ACHN (cell line): ENCODE measurements around the gene CRELD1.

ENCODE experiments used
- DNase-seq: peaks from one replicate; pipeline ENCODE4 v3.0.0-alpha.2; 2015
- in situ Hi-C: cut with HindIII; loops from 2 replicates; pipeline ENCODE4 v1.10.0; 2017; ENCODE audit warnings: low sequenced_read_pairs, low pct_ligation_motif_present, low pct_unique_long_range_greater_than_20kb

Gene CRELD1

DNA sequence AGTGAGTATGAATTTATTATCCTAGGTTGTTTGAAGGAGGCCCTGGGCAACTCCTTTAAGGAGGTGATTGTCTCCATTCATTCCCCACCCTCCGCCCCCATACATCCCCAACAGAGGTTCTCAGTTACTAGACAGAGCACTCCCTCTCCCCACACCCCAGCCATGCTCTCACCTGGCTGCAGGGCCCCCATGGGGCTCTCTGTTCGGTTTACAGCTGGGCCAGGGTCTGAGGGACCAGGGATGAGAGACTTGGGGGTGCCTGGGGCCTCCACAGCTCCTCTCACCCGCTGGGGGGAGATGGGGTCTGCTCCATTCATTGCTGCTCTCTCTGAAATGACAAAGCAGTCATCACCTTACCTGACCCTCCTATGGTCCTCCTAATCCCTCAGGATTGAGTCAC lies 15.0 kb downstream of the CRELD1 start:
- in situ Hi-C loops: no loop called here
- no peak for DNase-seq

DNA sequence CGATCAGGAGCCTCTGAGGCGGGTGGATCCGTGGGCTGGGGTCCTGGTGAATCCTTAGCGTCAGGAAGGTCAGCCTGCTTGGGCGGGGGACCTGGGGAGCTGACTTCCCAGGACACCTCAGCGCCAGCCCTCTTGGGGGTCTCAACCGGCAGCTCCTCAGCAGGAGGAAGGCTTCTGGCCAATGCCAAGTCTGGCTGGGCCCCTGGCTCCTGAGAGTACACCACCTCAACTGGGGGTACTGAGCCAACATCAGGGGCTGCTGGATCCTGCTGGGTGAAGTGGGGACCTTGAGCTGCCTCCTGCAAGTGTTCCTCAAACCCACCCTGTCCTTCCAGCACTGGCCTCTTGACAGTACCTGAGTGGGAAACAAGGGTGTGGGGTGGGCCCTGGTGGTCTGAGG lies 15.5 kb downstream of the CRELD1 start:
- in situ Hi-C loops: no loop called here
- no peak for DNase-seq

DNA sequence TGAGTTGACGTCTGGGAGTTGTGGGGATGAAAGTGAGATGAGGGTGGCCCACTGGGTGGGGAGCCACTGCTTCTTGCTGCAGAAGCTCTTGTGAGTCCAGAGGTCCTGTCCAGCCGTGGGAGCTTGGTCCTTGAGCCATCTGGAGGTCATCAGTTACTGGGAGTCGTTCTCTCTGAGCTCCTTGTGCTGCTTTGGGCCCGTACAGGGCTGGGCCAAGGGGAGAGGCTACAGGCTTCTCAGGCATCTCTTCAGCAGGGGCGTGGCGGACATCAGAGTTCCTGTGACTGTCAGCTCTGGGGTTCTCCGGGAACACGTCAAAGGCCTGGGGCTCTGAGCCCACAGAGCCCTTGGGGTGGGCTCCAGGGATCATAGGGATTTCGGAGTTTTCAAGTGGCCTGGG lies 16.0 kb downstream of the CRELD1 start:
- in situ Hi-C loops: no loop called here
- DNase-seq: no peak

DNA sequence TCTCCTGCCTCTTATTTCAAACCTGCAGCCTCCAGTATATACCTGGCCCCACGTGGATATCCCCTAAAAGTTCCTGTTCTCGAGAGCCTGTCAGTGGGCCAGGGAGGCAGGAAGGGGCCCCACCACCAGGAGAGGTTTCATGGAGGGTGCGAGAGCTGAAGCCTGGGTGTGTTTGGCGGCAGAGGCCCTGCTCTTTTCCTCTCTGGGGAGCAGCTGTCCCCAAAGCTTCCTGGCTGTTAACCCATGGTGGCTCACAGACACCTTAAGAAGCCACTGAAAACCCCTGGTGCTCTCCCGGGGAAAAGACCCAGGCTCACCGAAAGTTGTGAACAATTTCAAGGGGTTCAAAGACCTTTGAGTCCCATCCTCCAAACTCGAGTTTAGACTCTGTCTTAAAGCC lies 17.5 kb downstream of the CRELD1 start:
- in situ Hi-C loops: no loop called here
- no peak for DNase-seq

DNA sequence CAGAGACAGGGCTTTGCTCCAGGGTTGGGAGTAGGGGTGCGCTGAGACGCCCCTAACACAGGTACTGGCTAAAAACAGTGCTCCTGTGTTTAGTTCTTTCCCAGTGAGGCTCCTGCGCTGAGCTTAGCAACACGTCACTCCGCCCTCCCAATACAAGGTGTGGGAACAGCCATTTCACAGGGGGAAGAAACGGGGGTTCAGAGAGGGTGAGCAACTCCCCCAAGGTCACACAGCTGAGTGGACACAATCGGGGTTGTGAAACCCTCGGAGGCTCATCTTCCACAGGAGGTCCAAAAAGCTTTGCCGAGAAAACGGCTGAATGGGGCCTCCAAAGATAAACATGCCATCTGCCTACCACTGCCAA lies 17.9 kb downstream of the CRELD1 start:
- DNase-seq: no peak

DNA sequence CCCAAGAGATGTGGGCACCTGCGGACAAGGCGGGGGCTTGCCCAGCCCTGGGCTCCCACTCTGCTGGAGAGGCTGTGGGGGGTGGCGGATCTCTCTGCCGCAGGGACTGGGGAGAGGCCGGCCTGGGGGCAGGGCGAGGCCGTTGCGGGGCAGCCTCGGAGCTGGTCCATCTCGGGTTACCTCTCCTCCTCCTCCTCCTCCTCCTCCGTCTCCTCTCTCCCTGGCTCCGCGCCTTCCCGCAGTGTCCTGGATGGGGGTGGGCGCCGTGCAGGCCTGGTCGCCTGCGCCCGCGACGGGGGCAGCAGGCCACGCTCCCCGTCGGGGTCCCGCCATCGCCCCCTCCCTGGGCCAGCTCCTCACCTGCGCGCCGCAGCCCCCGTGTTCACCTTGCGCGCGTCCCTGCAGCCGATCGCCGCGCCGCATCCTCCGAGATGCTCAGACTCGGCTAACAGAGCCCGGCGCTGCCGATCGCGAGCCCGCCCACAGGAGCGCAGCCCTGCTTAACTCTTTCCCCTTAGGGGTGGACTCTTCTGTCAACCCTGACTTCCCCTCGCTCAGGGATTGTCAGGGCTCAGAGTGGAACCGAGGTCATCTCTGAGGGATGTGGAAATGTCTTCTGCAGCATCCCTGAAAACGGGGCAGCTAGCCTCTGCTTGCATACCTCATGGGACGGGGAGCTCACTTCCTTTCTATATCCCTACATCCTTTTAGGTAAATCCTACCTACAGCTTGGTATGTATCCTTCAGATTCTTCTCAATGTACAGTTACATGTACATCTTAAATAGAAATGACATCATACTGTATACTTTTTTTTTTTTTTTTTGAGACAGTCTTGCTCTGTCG lies 18.6 kb downstream of the CRELD1 start, which contains the start of gene PRRT3:
Gene PRRT3, minus strand, starts transcription at position 447 of the 844 bp plus-strand sequence. CDS start 2,293 bp downstream, outside the sequence.
- peak; percentile 35 for DNase-seq
- in situ Hi-C loops: no loop called here

More for the DNA sequence above, 17.9 kb downstream of the CRELD1 start:
- in situ Hi-C loops: no loop called here

DNA sequence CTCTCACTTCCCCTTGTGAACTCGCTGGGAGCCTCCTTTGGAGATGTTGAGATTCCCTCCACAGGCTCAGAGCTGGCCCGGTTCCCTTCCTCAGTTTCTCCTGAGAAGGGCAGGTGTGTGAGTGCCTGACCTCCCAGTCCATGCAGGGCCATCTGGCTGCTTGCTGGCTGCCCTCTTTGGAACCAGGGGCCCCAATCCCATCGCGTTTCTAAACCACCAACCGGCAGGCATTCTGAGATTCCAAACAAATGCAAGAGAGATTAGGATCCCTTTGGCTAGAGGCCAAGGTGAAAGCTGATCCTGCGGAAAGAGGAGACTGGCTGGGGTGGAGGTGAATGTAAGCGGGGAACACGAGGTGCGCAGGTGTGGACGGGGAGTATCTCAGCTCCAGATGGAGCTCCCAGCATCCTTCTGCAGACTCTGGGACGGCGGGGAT lies 21.5 kb downstream of the CRELD1 start:
- no peak for DNase-seq
- in situ Hi-C loops: no loop called here

DNA sequence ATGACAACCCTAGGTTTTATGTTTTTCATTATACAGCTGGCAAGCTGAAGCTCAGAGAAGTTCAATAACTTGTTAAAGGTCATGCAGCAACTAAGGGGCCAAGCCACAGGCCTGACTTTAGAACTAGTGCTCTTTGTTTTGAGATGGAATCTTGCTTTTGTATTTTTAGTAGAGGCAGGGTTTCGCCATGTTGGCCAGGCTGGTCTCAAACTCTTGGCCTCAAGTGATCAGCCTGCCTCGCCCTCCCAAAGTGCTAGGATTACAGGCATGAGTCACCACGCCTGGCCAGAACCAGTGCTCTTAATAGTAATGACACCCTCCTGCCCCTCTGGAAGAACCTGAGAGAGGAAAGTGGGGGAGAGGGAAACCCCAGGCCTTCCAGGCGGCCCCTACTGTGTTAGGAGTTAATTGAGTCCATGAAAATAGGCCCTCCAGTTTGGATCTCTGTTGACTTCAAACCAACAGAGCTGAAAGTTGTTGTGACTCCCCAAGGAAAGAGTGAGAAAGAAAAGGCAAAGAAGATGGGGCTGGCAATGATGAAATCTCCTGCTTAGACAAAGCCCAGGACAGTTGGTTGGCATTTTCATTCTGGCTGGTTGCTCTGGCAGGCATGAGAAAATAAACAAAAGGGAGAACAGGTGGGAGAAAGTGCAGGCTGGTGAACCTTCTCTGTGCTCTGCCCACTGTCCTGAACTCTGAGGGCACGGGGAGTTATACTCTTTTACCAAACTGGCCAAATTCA lies 22.1 kb downstream of the CRELD1 start:
- in situ Hi-C loops: no loop called here
- DNase-seq: no peak

DNA sequence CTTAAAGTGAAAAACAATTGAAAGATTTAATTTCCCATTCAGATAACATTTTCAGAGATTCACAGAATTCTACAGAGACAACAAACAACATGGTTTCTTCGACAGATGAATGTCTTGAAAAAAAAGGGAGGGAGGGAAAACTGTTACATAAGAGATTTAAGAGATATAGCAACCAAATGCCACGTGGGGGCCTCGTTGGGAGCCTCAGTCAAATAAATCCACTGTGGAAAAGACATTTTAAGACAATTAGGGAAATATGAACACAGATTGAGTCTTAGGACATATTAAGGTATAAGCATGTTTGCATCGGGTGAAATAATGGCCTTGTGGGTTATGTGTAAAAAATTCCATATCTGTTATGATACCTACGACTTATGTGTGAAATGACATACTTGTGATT lies 23.6 kb downstream of the CRELD1 start:
- no peak for DNase-seq
- in situ Hi-C loops: no loop called here

DNA sequence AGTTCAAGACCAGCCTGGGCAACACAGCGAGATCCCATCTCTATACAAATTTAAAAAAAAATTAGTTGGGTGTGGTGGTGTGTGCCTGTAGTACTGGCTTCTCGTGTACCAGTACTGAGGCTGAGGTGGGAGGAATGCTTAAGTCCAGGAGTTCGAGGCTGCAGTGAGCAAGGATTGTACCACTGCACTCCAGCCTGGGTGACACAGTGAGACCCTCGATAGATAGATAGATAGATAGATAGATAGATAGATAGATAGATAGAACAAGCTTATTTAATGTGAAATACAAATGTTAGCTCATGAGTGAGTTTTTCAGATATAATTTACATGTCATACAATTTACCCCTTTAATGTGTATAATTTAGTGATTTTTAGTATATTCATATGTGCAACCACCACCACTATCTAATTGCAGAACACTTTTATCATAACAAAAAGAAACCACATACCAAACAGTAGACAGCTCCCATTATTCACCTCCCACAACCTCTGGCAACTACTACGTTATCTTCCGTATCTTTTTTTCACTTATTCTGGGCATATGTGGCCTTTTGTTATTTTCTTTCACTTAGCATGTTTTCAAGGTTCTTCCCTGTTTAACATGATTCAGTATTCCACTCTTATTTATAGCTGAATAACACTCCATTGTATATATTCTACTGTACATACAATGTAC lies 31.7 kb downstream of the CRELD1 start:
- in situ Hi-C loops: no loop called here
- DNase-seq: no peak

DNA sequence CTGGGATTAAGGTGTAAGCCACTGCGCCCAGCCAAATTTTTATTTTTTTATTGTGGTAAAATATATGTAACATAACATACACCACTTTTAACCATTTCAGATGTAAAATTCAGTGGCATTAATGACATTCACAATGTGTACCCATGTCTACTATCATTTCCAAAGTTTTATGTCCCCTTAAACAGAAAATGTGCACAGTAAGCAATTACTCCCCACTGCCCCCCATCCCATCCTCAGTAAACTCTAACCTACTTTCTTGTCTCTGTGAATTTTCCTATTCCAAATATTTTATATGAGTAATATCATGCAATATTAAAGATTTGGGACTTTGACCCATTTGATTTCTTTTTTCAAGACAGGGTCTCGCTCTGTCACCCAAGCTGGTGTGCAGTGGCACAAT lies 33.2 kb downstream of the CRELD1 start:
- in situ Hi-C loops: no loop called here
- no peak for DNase-seq

DNA sequence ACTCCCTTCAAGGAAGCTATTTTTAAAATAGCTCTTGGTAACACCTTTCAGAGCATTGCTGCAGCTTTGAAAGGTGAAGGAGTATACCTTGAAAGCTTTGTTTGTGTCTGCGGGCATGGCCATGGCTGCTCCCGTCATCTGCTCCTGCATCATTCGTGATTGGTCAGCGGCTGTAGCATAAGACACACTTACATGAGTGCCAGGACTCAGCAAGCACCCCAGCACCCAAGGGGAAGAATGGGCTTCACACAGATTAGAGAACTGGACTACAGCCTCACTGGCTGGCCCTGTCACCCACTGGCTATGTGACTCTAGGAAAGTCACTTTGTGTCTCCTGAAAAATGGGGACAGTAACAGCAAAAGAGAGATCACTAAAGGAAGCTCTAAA lies 36.0 kb downstream of the CRELD1 start:
- DNase-seq: no peak
- in situ Hi-C loops: no loop called here

DNA sequence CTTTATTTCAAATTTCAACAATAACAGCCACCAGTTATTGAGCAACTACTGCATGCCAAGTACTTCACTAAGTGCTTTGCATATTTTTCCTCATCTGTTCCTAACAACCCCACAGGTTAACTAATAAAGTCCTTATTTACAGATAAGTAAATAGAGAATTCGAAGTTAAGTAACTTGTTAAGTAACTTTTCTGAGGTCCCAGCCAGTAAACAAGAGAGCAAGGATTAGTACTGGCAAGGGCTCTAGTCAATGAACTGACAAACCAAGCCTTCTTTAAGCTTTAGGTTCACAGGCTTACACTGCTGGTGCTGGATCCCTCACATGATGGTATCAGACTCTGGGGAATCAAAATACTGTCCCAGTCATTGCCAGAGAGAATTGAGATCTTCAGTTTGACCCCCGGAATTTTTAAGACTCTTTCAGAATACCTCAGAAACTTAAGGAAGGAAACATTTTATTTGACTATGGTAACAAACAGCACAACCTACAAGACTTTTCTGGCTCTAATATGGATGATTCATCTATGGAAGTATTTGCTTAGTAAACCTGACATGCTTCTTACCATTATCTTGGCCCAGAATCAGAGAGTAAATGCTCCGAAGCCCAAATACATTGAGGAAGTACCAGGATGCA lies 36.5 kb downstream of the CRELD1 start:
- DNase-seq: no peak
- in situ Hi-C loops: no loop called here

DNA sequence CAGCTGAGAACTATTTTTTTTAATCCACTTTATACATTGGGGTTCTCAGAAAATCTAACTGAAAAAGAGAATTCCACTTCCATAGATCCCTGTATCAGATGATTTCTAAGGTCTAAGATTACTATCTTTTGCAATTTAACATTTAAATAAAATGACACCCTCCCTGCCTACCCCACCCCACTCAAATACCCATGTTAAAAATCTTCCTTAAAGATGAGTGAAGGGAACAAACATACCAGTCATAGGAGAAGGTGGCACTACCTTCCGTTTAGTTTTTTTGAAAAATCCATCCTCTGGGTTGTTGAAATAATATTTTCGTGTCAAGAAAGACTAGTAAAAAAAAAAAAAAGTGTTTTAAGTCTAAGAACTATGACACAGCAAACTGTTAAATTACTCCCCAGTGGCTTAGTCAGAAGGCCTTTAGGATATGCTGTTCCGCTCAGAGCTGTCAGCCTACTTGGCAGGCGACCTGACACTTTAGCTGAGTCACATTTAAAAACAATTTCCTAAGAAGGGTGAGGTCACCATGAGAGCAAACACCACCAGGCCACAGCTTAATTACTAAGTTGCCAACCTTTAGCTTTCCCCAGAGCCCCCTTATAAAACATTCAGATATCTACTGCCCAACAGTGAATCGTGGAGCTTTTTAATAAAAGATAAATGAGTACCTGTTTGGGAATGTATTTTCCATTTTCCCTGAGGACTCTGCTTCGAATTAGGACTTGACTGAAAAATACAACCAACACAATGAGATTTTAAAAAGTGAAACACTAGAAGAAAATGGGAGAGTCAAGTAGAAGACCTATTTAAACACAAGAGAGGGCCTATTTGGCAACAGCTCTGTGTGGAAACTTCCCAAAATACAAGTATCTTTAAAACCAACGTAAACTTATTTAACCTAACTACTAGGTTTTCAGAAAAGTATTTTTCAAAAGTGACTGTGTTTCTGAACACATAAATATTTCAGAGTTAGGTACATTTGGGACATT lies 43.4 kb downstream of the CRELD1 start:
- in situ Hi-C loops: no loop called here
- DNase-seq: peak; percentile 88

DNA sequence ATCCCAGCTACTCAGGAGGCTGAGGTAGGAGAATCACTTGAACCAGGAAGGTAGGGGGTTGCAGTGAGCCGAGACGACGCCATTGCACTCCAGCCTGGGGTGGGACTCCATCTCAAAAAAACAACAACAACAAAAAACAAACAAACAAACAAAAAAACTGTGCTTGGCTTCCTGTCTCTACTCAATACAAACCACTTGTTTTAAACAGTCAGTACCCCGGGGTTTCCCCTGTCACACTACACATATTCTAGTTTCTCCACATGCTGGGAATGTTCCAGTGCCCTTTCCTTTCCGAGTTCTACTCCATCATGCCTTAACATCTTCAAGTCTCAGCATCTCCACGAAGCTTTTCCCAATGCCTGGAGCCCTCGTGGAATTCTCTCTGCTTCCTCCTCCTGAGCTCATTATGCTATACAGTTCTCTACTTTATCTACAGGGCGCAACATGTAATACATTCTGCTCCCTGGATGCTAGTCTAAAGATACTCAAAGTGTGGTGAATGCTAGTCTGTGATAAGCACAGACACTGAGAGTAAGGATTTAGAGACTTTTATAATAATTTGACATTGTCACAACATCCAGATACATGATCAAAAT lies 45.2 kb downstream of the CRELD1 start:
- no peak for DNase-seq

DNA sequence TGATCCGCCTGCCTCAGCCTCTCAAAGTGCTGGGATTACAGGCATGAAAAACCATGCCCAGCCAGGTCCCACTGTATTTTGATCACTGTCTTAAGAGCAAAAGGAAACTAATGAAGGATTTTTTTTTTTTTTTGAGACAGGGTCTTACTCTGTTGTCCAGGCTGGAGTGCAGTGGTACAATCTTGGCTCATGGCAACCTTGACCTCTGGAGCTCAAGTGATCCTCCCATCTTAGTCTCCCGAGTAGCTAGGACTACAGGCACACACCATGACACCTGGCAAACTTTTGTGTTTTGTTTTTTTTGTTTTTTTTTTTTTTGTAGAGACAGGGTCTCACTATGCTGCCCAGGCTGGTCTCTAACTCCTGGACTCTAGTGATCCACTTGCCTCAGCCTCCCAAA lies 46.6 kb downstream of the CRELD1 start:
- in situ Hi-C loops: no loop called here
- DNase-seq: no peak

More for the DNA sequence above, 45.2 kb downstream of the CRELD1 start:
- in situ Hi-C loops: no loop called here

DNA sequence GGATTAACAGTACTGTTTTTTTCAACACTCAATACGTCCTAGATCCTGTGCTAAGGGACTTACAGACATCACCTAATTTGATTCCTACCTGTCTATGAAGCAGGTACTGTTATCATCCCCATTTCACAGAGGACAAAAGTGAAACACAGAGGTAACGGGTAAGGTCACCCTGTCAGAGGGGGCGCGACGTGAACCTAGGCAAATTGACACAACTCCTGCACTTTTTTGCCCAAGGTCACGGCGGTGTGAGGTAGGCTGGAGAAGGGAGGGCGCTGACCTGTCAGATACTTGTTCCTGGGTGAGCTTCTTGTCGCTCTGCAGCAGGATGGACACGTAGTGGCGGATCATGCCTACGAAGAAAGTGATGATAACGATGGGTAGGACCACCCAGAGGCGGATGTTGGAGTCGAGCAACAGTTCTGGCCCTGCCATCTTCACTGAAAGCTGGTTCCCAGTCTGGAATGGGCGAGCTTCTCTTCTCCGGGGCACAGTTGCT lies 52.6 kb downstream of the CRELD1 start:
- DNase-seq: no peak
- in situ Hi-C loops: no loop called here
